Measurements from ENCODE around the gene PRDM11.

DNA sequence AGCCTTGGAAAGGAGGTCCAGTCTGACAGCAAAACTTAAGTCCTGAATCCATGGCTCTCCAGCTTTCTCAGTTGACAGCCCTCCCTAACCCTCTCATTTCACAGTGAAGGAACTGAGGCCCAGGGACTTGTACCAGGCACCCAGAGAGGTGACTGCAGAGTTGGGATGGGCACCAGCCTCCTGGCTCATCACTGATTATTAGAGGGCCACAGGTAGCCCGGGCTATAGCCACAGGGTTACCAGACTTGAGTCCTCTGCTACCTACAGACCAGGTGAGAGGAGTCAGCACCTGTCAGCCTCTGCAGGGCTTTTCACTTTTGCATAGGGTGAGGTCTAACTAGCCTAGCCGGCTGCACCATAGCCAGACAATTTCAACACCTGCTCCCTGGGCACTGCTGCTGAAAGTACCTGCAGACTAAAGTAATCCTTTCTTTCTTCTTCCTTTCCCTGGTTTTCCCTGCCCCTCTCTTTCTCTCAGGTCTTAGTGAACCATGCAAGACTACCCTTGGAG lies 102.1 kb downstream of the PRDM11 start:
- TF ChIP-seq, protein P1, sequence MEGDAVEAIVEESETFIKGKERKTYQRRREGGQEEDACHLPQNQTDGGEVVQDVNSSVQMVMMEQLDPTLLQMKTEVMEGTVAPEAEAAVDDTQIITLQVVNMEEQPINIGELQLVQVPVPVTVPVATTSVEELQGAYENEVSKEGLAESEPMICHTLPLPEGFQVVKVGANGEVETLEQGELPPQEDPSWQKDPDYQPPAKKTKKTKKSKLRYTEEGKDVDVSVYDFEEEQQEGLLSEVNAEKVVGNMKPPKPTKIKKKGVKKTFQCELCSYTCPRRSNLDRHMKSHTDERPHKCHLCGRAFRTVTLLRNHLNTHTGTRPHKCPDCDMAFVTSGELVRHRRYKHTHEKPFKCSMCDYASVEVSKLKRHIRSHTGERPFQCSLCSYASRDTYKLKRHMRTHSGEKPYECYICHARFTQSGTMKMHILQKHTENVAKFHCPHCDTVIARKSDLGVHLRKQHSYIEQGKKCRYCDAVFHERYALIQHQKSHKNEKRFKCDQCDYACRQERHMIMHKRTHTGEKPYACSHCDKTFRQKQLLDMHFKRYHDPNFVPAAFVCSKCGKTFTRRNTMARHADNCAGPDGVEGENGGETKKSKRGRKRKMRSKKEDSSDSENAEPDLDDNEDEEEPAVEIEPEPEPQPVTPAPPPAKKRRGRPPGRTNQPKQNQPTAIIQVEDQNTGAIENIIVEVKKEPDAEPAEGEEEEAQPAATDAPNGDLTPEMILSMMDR (conservative IDR thresholded peaks at IDR 0.05; ENCODE audit: low read depth, low read length): no peak
- TF ChIP-seq POLR2A (IDR thresholded peaks at IDR 0.05; ENCODE audit: low read depth, low read length): no peak
- TF ChIP-seq, protein P2, sequence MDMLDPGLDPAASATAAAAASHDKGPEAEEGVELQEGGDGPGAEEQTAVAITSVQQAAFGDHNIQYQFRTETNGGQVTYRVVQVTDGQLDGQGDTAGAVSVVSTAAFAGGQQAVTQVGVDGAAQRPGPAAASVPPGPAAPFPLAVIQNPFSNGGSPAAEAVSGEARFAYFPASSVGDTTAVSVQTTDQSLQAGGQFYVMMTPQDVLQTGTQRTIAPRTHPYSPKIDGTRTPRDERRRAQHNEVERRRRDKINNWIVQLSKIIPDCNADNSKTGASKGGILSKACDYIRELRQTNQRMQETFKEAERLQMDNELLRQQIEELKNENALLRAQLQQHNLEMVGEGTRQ (IDR thresholded peaks at IDR 0.05; ENCODE audit: low read depth, low read length): no peak
- TF ChIP-seq RFX5 (IDR thresholded peaks at IDR 0.05; ENCODE audit: low read depth, low read length): no peak
- TF ChIP-seq NFE2L2 (IDR thresholded peaks at IDR 0.05; ENCODE audit: low read depth, low read length): no peak
- TF ChIP-seq FOS (IDR thresholded peaks at IDR 0.05; ENCODE audit: low read depth, low read length): no peak
- TF ChIP-seq, protein P3, sequence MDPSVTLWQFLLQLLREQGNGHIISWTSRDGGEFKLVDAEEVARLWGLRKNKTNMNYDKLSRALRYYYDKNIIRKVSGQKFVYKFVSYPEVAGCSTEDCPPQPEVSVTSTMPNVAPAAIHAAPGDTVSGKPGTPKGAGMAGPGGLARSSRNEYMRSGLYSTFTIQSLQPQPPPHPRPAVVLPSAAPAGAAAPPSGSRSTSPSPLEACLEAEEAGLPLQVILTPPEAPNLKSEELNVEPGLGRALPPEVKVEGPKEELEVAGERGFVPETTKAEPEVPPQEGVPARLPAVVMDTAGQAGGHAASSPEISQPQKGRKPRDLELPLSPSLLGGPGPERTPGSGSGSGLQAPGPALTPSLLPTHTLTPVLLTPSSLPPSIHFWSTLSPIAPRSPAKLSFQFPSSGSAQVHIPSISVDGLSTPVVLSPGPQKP (IDR thresholded peaks at IDR 0.05; ENCODE audit: borderline replicate concordance, low read depth, low read length): no peak
- no peak for TF ChIP-seq RAD21 (IDR thresholded peaks at IDR 0.05; ENCODE audit: low read length)
- TF ChIP-seq CHD1 (IDR thresholded peaks at IDR 0.05; ENCODE audit: low read depth, low read length): no peak
- no peak for TF ChIP-seq BHLHE40 (IDR thresholded peaks at IDR 0.05; ENCODE audit: low read depth, low read length)
